Measurements from ENCODE around the gene CELF1.

DNA sequence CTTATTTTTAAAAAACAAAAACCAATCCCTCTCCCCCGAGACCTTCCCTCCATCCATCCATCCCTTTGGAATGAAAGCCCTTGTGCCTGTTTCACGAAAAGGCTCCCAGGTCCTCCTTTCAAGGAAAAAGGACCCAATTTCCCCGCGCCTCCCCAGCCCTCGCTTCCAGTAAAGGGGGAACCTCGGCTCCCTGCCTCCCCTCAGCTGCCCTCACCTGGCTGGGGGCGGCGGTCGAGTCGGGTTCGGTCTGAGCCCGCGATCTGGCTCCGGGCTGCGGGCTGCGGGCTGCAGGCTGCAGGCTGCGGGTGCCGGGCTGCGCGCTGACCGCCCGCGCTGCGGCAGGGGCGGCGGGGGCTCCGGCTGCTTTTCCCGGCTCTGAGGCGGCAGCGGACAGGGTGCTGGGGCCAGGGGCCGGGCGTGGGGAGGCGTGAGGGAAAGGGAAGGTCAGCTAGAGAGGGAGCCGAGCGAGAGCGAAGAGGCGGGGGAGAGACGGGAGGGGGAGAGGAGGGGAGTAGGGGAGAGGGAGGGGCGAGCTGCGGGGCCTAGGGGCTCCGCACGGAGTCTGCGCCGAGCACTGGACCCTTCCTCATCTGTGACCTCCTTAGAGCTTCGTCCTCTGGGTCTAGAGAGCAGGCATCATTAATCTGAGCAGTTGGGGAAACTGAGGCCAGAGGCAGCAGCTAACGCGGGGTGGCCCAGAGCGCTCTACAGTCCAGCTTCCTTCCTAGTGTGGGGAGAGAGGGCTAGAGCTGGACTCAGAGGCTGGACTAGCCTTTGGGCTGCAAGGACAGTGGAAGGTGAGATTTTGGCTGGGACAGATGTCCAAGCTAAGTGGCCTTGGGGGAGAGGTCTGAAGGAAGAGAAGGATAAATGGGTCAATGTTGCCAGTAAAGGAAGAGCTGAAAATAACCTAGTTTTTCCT, 41.3 kb upstream of the CELF1 start, which contains the start of gene C1QTNF4:
- TF ChIP-seq FOS (IDR thresholded peaks at IDR 0.05; ENCODE audit: low read depth, low read length) (no peak), RCOR1 (IDR thresholded peaks at IDR 0.05; ENCODE audit: insufficient replicate concordance, low read length) (no peak), POLR2A (IDR thresholded peaks at IDR 0.05; ENCODE audit: low read depth, low read length) (no peak), CEBPB (IDR thresholded peaks at IDR 0.05; ENCODE audit: low read depth, low read length) (no peak), BHLHE40 (IDR thresholded peaks at IDR 0.05; ENCODE audit: low read depth, low read length) (no peak), USF2 (IDR thresholded peaks at IDR 0.05; ENCODE audit: low read depth, low read length) (no peak), MAZ (IDR thresholded peaks at IDR 0.05; ENCODE audit: borderline replicate concordance, low read depth, low read length) (no peak), RFX5 (IDR thresholded peaks at IDR 0.05; ENCODE audit: low read depth, low read length) (no peak), MAFK (IDR thresholded peaks at IDR 0.05; ENCODE audit: low read depth, low read length) (no peak)
- TF ChIP-seq, protein P1, sequence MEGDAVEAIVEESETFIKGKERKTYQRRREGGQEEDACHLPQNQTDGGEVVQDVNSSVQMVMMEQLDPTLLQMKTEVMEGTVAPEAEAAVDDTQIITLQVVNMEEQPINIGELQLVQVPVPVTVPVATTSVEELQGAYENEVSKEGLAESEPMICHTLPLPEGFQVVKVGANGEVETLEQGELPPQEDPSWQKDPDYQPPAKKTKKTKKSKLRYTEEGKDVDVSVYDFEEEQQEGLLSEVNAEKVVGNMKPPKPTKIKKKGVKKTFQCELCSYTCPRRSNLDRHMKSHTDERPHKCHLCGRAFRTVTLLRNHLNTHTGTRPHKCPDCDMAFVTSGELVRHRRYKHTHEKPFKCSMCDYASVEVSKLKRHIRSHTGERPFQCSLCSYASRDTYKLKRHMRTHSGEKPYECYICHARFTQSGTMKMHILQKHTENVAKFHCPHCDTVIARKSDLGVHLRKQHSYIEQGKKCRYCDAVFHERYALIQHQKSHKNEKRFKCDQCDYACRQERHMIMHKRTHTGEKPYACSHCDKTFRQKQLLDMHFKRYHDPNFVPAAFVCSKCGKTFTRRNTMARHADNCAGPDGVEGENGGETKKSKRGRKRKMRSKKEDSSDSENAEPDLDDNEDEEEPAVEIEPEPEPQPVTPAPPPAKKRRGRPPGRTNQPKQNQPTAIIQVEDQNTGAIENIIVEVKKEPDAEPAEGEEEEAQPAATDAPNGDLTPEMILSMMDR (conservative IDR thresholded peaks at IDR 0.05; ENCODE audit: low read depth, low read length), result no peak

All from IMR-90 (cell line).